ENCODE results near the gene NRP2.

NRP2 gene

GRCh38 chr2:205703471-205704126 lies 21.3 kb downstream of the NRP2 start:
- DNase-seq (ENCODE audit: low read depth) = no peak
- no peak for TF ChIP-seq CTCF (conservative IDR thresholded peaks at IDR 0.05; ENCODE audit: low read length)
- H3K4me3 ChIP-seq (ENCODE audit: low read length) = no peak overlapping the region

- peak; percentile 87 for DNase-seq (ENCODE audit: low read depth)
These were observed 21.9 kb downstream of the NRP2 start for GRCh38 chr2:205704127-205704741.

GRCh38 chr2:205705511-205706349 lies 23.4 kb downstream of the NRP2 start:
- no peak overlapping the region for H3K4me3 ChIP-seq (ENCODE audit: low read length)
- DNase-seq (ENCODE audit: low read depth) = no peak
- no peak for TF ChIP-seq CTCF (conservative IDR thresholded peaks at IDR 0.05; ENCODE audit: low read length)

More at GRCh38 chr2:205704127-205704741, 21.9 kb downstream of the NRP2 start:
- no peak overlapping the region for H3K4me3 ChIP-seq (ENCODE audit: low read length)
- TF ChIP-seq CTCF (conservative IDR thresholded peaks at IDR 0.05; ENCODE audit: low read length) = no peak

GRCh38 chr2:205706769-205707381 lies 24.6 kb downstream of the NRP2 start:
- H3K4me3 ChIP-seq (ENCODE audit: low read length) = peak overlapping the region; percentile 18
- peak; percentile 86 for DNase-seq (ENCODE audit: low read depth)
- no peak for TF ChIP-seq CTCF (conservative IDR thresholded peaks at IDR 0.05; ENCODE audit: low read length)

GRCh38 chr2:205708231-205708631 lies 25.9 kb downstream of the NRP2 start:
- TF ChIP-seq CTCF (conservative IDR thresholded peaks at IDR 0.05; ENCODE audit: low read length) = no peak
- H3K4me3 ChIP-seq (ENCODE audit: low read length) = no peak overlapping the region
- DNase-seq (ENCODE audit: low read depth) = peak; percentile 59

GRCh38 chr2:205709319-205709718 lies 27.0 kb downstream of the NRP2 start:
- DNase-seq (ENCODE audit: low read depth) = no peak
- TF ChIP-seq CTCF (conservative IDR thresholded peaks at IDR 0.05; ENCODE audit: low read length) = no peak
- H3K4me3 ChIP-seq (ENCODE audit: low read length) = no peak overlapping the region
